Activated T-cell treated with anti-CD3 and anti-CD28 coated beads, Interleukin-2, amount 50 U/mL, for 72 hours (primary cell): Measurements from ENCODE around the gene PLA2G6. TPM values are rescaled to one million over a fixed set of nuclear protein-coding genes. Genes with fewer than 3 reads are reported as not detected.

Experiments
- ATAC-seq, 2 donors: fragments of 150-1000 bp; cut with Tn5 transposase; replicated peaks in 1 of 2; 2 replicates each; pipeline ENCODE4 v1.10.0; 2021; ENCODE audit warnings: moderate library complexity in 2 of 2, mild to moderate bottlenecking in 1 of 2
- DNase-seq, 2 donors: peaks; one replicate each; pipeline ENCODE4 v3.0.0; 2021 to 2022; ENCODE audit warnings: mixed read lengths in 1 of 2
- H3K27ac Mint-ChIP-seq: one replicate; pipeline ENCODE4 v1.8.0; 2022; ENCODE audit warnings: mild to moderate bottlenecking, moderate library complexity, mixed read lengths
- H3K27me3 Mint-ChIP-seq: one replicate; pipeline ENCODE4 v1.8.0; 2022; ENCODE audit warnings: low read depth, mixed read lengths
- H3K36me3 Mint-ChIP-seq, 2 donors: one replicate each; pipeline ENCODE4 v1.8.0; 2022; ENCODE audit warnings: mixed read lengths in 2 of 2, mild to moderate bottlenecking in 1 of 2; ENCODE audit not compliant: insufficient read depth in 2 of 2
- H3K4me1 Mint-ChIP-seq: one replicate; pipeline ENCODE4 v1.8.0; 2022; ENCODE audit warnings: low read depth, mixed read lengths
- H3K4me3 Mint-ChIP-seq, 2 donors: one replicate each; pipeline ENCODE4 v1.8.0; 2022; ENCODE audit warnings: mild to moderate bottlenecking in 2 of 2, mixed read lengths in 2 of 2, moderate library complexity in 2 of 2
- H3K9me3 Mint-ChIP-seq, 2 donors: one replicate each; pipeline ENCODE4 v1.8.0; 2022; ENCODE audit warnings: mixed read lengths in 2 of 2
- total RNA-seq, 2 donors: library from RNA; stranded (reverse); gene quantifications; one replicate each; pipeline ENCODE4 v1.2.3, GENCODE V29; 2022

Gene PLA2G6
- total RNA-seq, 2 donors from 2014 or later = 87.5 to 102 TPM

GRCh38 chr22:38138961-38139360 lies 42.7 kb downstream of the PLA2G6 start:
- peaks cover 5 to 9% of the 10 kb centered on the region in 2 donors for H3K36me3 Mint-ChIP-seq
- no peak overlapping the region for H3K27ac Mint-ChIP-seq
- H3K4me3 Mint-ChIP-seq = no peak overlapping the region
- H3K27me3 Mint-ChIP-seq = no peaks in the 10 kb centered on the region
- no peak for DNase-seq
- peaks cover 12% of the 10 kb centered on the region for H3K4me1 Mint-ChIP-seq
- no peak for ATAC-seq
- H3K9me3 Mint-ChIP-seq = no peaks in the 10 kb centered on the region

DNA sequence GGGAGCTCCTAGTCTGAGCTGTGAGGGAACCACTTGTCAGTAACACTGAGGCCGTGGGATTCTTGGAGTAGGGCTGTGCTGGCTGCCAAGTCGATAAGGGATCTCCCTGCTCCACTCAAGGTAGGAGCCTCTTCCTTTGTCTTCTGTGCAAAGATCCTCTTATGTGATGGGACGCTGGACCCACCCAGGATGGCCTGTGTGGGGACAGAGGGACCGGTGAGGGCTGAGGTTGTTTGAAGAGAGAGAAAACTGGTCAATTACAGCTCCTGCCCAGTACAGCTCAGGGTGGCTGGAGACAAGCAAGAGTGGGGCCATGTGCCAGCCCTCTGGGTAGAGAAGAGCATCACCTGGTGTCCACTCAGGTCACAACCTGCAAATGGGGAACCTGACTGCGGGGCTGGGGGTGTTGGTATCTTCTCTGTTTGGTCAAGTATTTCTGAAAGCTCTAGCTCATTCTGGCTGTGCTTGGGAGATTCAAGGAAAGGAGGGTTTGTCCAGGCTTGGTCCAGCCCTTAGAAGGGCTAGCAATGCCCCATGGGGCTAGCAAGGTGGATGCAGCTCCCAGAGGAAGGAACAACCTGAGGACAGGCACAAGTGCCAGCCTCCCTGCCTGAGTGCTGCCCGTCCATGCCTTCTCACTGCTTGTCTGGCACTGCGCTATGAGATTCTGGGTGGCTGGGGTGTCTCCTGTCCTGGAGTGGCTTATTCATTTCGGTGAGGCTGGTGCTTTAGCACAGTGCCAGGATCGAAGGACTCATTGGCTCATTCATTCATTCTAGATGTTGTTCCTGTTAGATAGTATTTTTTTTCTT lies 43.5 kb downstream of the PLA2G6 start:
- no peak for DNase-seq
- no peak overlapping the region for H3K4me3 Mint-ChIP-seq
- H3K36me3 Mint-ChIP-seq = peaks cover 2 to 7% of the 10 kb centered on the region in 2 donors
- ATAC-seq = no peak
- H3K27ac Mint-ChIP-seq = peak overlapping the region; percentile 7
- peaks cover 7% of the 10 kb centered on the region for H3K4me1 Mint-ChIP-seq
- no peaks in the 10 kb centered on the region for H3K27me3 Mint-ChIP-seq
- H3K9me3 Mint-ChIP-seq = no peaks in the 10 kb centered on the region

GRCh38 chr22:38136607-38137006 lies 45.0 kb downstream of the PLA2G6 start:
- peaks cover 6% of the 10 kb centered on the region for H3K4me1 Mint-ChIP-seq
- no peak overlapping the region for H3K27ac Mint-ChIP-seq
- no peak for ATAC-seq
- H3K9me3 Mint-ChIP-seq = no peaks in the 10 kb centered on the region
- no peak overlapping the region for H3K4me3 Mint-ChIP-seq
- no peaks in the 10 kb centered on the region for H3K27me3 Mint-ChIP-seq
- no peak for DNase-seq
- H3K36me3 Mint-ChIP-seq = peaks cover 2 to 7% of the 10 kb centered on the region in 2 donors

DNA sequence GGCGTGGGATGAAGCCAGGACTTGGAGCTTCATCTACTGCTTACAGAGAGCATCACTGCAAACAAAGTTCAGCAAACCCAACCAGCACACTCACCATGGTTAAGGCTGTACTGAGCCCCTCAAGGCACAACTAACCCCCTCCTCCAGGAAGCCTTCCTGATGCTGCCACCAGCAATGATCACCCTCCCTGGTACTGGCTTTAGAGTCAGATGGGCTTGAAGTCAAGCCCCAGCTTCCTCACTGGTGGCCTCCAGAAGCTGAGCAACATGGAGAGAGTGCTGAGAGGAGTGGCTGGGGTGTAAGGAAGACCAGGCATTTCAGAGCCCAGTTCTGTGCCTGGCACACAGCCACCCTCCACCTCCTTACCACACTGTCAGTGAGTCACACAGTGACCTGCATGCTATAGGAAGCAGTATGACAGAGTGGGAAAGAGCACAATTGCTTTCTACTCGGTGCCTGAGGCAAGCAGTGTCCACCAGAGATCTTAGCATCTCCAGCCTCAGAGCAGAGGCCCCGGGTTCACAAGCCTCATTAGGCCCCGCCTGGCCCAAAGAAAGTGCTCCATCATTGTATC lies 46.4 kb downstream of the PLA2G6 start:
- no peak for DNase-seq
- Mint-ChIP-seq H3K4me3 (no peak overlapping the region), H3K27me3 (no peaks in the 10 kb centered on the region), H3K9me3 (no peaks in the 10 kb centered on the region), H3K4me1 (peaks cover 6% of the 10 kb centered on the region), H3K27ac (no peak overlapping the region), H3K36me3 (peaks cover 2 to 7% of the 10 kb centered on the region in 2 donors)
- peak; percentile 44 to 78 for ATAC-seq

DNA sequence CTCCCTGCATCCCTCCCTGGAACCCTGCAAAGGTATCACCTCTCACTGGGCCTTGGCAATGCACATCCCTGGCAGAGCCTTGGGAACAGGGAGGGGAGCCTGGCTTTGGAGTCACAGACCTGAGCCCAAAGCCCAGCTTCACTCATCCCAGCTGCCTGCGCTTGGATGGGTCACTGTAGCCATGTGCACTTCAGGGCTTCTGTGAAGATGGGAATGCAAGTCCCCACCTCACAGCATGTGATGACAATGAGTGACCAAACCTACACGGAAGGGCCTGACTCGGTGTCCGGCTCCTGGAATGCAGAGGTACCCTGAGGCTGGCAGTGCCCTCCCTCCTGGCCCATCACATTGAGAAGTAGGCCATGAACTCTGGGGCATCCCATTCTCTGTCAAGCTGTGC lies 48.3 kb downstream of the PLA2G6 start:
- Mint-ChIP-seq H3K4me3 (no peak overlapping the region), H3K4me1 (peaks cover 6% of the 10 kb centered on the region), H3K9me3 (no peaks in the 10 kb centered on the region), H3K36me3 (peaks cover 0 to 4% of the 10 kb centered on the region in 2 donors), H3K27ac (no peak overlapping the region), H3K27me3 (no peaks in the 10 kb centered on the region)
- ATAC-seq = no peak
- no peak for DNase-seq

DNA sequence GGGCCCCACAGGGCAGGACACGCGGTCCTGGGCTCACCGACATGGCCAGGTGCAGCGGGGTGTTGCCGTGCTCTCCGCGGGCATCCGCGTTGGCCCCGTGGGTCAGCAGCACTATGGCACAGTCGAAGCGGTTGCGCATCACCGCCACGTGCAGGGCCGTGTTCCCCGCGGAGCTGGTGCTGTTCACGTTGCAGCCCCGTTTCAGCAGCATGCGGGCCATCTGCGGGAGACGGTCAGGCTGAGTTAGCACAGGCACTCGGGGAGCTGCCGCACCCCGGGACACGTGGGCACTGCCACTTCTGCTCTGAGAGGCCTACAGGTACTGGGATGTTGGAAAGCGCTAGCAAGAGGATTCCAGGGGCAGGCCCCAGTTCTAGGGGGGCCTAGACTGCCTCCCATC lies 48.8 kb downstream of the PLA2G6 start:
- Mint-ChIP-seq H3K4me1 (peaks cover 6% of the 10 kb centered on the region), H3K9me3 (no peaks in the 10 kb centered on the region), H3K36me3 (peaks cover 0 to 4% of the 10 kb centered on the region in 2 donors), H3K27me3 (no peaks in the 10 kb centered on the region), H3K4me3 (no peak overlapping the region), H3K27ac (no peak overlapping the region)
- DNase-seq (no peak), ATAC-seq (no peak)

GRCh38 chr22:38132136-38132535 lies 49.5 kb downstream of the PLA2G6 start:
- Mint-ChIP-seq H3K36me3 (peaks cover 0 to 3% of the 10 kb centered on the region in 2 donors), H3K4me1 (peaks cover 6% of the 10 kb centered on the region), H3K4me3 (no peak overlapping the region)

GRCh38 chr22:38131399-38131798 lies 50.2 kb downstream of the PLA2G6 start:
- ATAC-seq = no peak
- DNase-seq = no peak
- Mint-ChIP-seq H3K36me3 (peaks cover 0 to 3% of the 10 kb centered on the region in 2 donors), H3K4me1 (peaks cover 6% of the 10 kb centered on the region), H3K27ac (no peak overlapping the region), H3K27me3 (no peaks in the 10 kb centered on the region), H3K4me3 (no peak overlapping the region), H3K9me3 (no peaks in the 10 kb centered on the region)

More at GRCh38 chr22:38132136-38132535, 49.5 kb downstream of the PLA2G6 start:
- DNase-seq (no peak), ATAC-seq (no peak)
- H3K27ac Mint-ChIP-seq = no peak overlapping the region
- no peaks in the 10 kb centered on the region for H3K27me3 Mint-ChIP-seq
- no peaks in the 10 kb centered on the region for H3K9me3 Mint-ChIP-seq

- no peak overlapping the region for H3K27ac Mint-ChIP-seq
- H3K4me3 Mint-ChIP-seq = no peak overlapping the region
- DNase-seq (no peak), ATAC-seq (no peak)
- no peaks in the 10 kb centered on the region for H3K36me3 Mint-ChIP-seq
- H3K27me3 Mint-ChIP-seq = no peaks in the 10 kb centered on the region
- no peaks in the 10 kb centered on the region for H3K9me3 Mint-ChIP-seq
- H3K4me1 Mint-ChIP-seq = no peaks in the 10 kb centered on the region
Measured at GRCh38 chr22:38129856-38130255, 51.8 kb downstream of the PLA2G6 start.

DNA sequence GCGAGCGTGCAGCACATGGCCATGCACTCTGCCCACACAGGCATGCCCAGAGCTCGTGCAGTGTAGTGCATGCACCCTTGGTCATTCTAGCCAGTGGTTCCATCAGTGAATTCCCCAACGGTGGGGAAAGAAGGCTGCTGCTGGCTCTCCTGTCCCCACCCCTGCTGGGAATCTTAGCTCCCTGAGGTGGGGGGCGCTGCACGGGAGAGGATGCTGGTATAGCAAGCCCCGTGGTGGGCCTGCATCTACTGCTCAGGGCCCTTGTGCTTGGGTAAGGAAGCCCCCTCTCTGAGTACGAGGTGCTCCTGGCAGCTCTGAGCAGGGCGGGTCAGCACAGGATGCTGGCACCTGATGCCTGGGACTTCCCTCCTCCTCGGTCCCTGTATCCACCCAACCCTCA lies 52.6 kb downstream of the PLA2G6 start:
- no peak overlapping the region for H3K27ac Mint-ChIP-seq
- no peaks in the 10 kb centered on the region for H3K36me3 Mint-ChIP-seq
- peaks cover 4% of the 10 kb centered on the region for H3K4me1 Mint-ChIP-seq
- DNase-seq (no peak), ATAC-seq (no peak)
- H3K9me3 Mint-ChIP-seq = no peaks in the 10 kb centered on the region
- no peaks in the 10 kb centered on the region for H3K27me3 Mint-ChIP-seq
- no peak overlapping the region for H3K4me3 Mint-ChIP-seq

GRCh38 chr22:38127869-38128268 lies 53.8 kb downstream of the PLA2G6 start:
- no peaks in the 10 kb centered on the region for H3K9me3 Mint-ChIP-seq
- no peak overlapping the region for H3K27ac Mint-ChIP-seq
- no peak overlapping the region for H3K4me3 Mint-ChIP-seq
- no peaks in the 10 kb centered on the region for H3K27me3 Mint-ChIP-seq
- ATAC-seq (no peak), DNase-seq (no peak)
- no peaks in the 10 kb centered on the region for H3K36me3 Mint-ChIP-seq
- H3K4me1 Mint-ChIP-seq = peaks cover 4% of the 10 kb centered on the region

GRCh38 chr22:38126928-38127668 lies 54.5 kb downstream of the PLA2G6 start:
- Mint-ChIP-seq H3K9me3 (no peaks in the 10 kb centered on the region), H3K4me1 (peaks cover 4% of the 10 kb centered on the region), H3K27me3 (no peaks in the 10 kb centered on the region), H3K36me3 (no peaks in the 10 kb centered on the region), H3K4me3 (no peak overlapping the region), H3K27ac (peak overlapping the region; percentile 35)
- ATAC-seq (no peak), DNase-seq (no peak)

DNA sequence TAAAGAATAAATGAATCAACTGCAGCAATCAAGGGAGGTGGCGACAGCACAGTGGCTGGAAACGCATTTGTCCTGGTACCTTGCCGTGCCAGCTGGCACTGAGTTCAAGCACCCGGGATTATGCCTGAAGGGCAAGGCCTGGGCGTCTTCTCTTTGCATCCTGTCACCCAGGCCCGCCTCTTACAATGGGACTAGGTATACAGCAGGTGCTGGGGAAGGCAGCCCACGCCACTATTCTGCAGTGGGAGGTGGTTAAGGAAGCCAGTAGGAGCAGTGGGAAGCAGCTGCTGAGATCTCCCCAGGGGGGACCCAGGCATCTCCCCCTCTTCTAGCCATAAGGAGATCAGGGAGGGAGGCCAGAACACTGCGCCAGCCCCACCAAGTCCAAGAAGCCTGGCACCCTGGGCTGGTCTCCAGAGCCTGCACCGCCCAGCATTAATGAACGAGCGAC lies 55.9 kb downstream of the PLA2G6 start:
- Mint-ChIP-seq H3K9me3 (no peaks in the 10 kb centered on the region), H3K4me3 (no peak overlapping the region), H3K36me3 (no peaks in the 10 kb centered on the region), H3K27me3 (no peaks in the 10 kb centered on the region), H3K27ac (no peak overlapping the region), H3K4me1 (peaks cover 4% of the 10 kb centered on the region)
- ATAC-seq (no peak), DNase-seq (no peak)
